Measurements from ENCODE around the gene ZNF277.

GRCh38 chr7:112300072-112300471 lies 93.6 kb downstream of the ZNF277 start:
- no peak for TF ChIP-seq MAX (IDR thresholded peaks at IDR 0.05; ENCODE audit: low read depth, low read length)
- no peak for TF ChIP-seq CTCF (IDR thresholded peaks at IDR 0.05; ENCODE audit: low read depth, low read length)
- no peak for TF ChIP-seq POLR2A (IDR thresholded peaks at IDR 0.05; ENCODE audit: extremely low read depth, insufficient read length)
- no peak for TF ChIP-seq MYC (IDR thresholded peaks at IDR 0.05; ENCODE audit: low read depth, low read length)
